ENCODE results near the gene VSX1.

Gene VSX1

DNA sequence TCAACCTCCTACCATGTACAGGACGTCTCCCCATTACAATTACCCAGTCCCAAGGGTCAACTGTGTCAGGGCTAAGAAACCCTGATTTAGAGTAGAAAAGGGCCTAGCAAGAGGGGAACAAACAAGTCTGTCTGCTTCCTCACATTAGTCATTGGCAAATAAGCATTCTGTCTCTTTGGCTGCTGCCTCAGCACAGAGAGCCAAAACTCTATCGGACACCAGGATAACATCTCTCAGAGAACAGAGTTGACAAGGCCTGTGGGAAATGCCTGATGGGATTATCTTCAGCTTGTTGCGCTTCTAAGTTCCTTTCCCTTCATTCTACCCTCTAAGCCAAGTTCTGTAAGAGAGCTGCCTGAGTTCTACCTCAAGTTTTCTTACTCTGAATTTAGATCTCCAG is 19.0 kb upstream of the VSX1 start:
- no peak overlapping the region for H3K4me3 ChIP-seq (ENCODE audit: low read depth, low read length)
- TF ChIP-seq, protein P1, sequence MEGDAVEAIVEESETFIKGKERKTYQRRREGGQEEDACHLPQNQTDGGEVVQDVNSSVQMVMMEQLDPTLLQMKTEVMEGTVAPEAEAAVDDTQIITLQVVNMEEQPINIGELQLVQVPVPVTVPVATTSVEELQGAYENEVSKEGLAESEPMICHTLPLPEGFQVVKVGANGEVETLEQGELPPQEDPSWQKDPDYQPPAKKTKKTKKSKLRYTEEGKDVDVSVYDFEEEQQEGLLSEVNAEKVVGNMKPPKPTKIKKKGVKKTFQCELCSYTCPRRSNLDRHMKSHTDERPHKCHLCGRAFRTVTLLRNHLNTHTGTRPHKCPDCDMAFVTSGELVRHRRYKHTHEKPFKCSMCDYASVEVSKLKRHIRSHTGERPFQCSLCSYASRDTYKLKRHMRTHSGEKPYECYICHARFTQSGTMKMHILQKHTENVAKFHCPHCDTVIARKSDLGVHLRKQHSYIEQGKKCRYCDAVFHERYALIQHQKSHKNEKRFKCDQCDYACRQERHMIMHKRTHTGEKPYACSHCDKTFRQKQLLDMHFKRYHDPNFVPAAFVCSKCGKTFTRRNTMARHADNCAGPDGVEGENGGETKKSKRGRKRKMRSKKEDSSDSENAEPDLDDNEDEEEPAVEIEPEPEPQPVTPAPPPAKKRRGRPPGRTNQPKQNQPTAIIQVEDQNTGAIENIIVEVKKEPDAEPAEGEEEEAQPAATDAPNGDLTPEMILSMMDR (IDR thresholded peaks at IDR 0.05; ENCODE audit: borderline replicate concordance, insufficient read depth, low read depth, low read length) = no peak

DNA sequence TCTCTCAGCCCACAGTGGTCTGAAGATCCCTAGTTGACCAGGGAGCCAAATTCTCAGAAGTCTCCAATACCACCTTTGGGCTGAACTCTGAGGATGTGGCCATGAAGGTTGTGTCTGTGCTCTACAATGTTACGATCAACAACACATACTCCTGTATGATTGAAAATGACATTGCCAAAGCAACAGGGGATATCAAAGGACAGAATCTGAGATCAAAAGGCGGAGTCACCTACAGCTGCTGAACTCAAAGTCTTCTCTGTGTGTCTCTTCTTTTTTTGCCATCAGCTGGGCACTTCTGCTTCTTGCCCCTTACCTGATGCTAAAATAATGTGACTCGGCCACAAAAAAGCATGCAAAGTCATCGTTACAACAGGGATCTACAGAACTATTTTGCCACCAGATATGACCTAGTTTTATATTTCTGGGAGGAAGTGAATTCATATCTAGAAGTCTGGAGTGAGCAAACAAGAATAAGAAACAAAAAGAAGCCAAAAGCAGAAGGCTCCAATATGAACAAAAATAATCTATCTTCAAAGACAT is 17.7 kb upstream of the VSX1 start:
- TF ChIP-seq, protein P1 (IDR thresholded peaks at IDR 0.05; ENCODE audit: borderline replicate concordance, insufficient read depth, low read depth, low read length) = no peak
- no peak overlapping the region for H3K4me3 ChIP-seq (ENCODE audit: low read depth, low read length)

DNA sequence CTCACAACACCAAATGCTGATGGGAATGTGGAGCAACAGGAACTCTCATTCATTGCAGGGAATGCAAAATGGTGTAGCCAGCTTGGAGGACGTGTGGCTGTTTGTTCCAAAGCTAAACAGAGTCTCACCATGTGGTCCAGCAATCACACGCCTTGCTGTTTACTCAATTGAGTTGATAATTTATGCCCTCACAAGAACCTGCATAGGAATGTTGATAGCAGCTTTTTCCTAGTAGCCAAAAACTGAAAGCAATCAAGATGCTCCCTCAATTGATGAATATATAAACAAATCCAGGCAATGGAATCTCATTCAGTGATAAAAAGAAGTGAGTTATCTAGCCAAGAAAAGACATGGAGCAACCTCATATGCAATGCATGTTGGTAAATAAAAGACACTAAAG is 15.6 kb upstream of the VSX1 start:
- TF ChIP-seq, protein P1 (IDR thresholded peaks at IDR 0.05; ENCODE audit: borderline replicate concordance, insufficient read depth, low read depth, low read length) = no peak

DNA sequence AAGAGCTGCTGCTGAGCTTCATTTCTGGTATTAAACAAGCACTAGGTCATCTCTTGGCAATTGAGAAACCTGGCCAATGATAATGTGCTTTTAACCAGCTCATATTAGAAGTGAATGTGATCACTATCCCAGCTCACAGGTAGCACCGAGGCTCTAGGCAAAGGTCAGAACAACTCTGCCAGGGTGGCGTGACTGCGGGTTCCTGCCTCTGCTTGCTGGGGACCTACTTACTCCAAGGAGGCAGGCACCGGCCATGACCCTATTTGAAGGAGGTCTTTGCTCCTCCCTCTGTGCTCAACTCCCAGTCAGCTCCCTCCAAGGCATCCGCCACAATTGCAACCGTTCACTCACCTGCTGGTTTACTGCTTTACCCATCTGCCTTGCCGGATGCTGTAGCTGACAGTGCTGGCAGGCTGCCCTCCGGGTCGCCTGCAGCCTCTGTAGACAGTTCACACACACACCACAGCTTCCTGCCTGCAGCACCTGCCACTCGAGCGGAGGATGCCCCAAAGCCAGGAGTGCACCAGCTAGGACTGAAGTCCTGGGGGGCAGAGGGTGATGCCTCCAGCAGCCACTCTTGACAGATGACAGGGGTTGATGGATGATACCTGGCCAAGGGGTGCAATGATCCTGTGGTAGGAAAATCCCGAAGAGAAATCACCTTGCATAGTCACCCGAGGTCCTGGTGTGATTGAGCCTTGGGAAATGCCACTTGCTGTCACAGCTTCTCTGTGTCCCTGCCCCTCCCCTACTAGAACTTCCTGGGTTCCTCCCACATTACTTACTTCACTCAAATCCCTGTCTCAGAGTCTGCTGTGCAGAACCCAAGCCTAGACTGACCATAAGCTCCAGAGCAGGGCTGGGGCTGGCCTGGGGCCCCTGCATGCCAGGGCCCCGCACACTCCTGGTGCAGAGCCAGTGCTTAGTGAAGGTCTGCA is 8.8 kb upstream of the VSX1 start:
- H3K4me3 ChIP-seq (ENCODE audit: low read depth, low read length) = no peak overlapping the region
- TF ChIP-seq, protein P1 (IDR thresholded peaks at IDR 0.05; ENCODE audit: borderline replicate concordance, insufficient read depth, low read depth, low read length) = no peak

More for the DNA sequence above, 15.6 kb upstream of the VSX1 start:
- H3K4me3 ChIP-seq (ENCODE audit: low read depth, low read length) = no peak overlapping the region

DNA sequence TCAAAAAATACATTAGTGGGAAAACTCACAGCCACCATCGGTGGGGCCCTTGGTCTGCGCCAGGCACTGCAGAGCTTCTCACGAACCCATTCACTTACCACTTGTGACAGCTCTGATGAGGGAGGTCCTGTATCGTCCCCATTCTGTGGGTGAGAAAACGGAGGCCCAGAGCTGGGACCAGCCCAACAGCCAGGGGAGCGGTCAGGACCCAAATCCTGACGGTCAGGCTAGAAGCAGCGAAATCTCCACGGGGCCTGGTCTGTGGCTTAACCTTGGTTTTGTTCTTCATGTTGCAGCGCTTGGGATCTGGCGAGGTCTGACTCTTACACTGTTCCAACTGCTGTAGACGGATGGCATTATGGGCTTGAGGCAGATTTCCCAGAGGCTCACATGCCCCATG is 7.7 kb upstream of the VSX1 start:
- TF ChIP-seq, protein P1 (IDR thresholded peaks at IDR 0.05; ENCODE audit: borderline replicate concordance, insufficient read depth, low read depth, low read length) = no peak
- no peak overlapping the region for H3K4me3 ChIP-seq (ENCODE audit: low read depth, low read length)

DNA sequence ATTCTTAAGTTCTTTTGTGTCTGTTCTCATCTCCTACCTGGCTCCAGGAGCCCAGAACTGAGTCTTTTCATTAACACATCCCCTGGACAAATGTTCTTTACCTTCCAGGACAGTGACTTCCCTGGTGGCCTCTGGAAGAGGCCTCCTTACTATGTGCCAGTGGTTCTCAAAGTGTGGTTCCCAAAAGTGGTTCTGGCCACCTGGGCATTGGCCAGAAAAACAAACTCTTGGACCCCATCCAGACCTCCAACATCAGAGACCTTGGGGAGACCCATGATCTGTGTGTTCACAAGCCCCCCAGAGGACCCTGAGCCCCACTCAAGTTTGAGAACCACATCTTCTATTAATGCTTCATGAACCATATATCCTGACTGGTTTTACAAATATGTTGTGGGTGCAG is 7.2 kb upstream of the VSX1 start:
- H3K4me3 ChIP-seq (ENCODE audit: low read depth, low read length) = no peak overlapping the region
- TF ChIP-seq, protein P1 (IDR thresholded peaks at IDR 0.05; ENCODE audit: borderline replicate concordance, insufficient read depth, low read depth, low read length) = no peak

DNA sequence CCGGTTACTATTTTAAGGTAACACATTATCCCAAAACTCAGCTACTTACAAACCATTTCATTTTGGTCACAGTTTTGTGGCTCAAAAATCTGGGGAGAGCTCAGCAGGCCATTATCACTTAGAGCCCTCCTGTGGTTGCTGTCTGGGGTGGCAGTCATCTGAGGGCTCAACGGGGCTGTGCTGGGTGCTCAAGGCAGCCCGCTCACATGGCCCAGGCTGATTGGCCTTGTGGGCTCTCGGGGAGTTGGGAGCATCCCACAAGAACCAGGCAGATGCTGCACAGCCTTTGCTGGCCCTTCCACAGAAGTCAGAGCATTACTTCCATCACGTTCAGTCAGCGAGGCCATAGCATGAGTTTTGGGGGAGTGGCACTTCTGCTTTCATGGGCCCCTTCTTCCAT is 6.3 kb upstream of the VSX1 start:
- TF ChIP-seq, protein P1 (IDR thresholded peaks at IDR 0.05; ENCODE audit: borderline replicate concordance, insufficient read depth, low read depth, low read length) = no peak
- H3K4me3 ChIP-seq (ENCODE audit: low read depth, low read length) = no peak overlapping the region
